Vagina (tissue), 2 donors: ENCODE data around the gene BIVM. TPM values are rescaled to one million over a fixed set of nuclear protein-coding genes. Genes with fewer than 3 reads are reported as not detected.
"Not testable (repeated sequence)": the region's sequence is repeated elsewhere in the genome, so short reads cannot be mapped to it uniquely, and the experiment has no call there.

Experiments used
- DNase-seq, 2 donors: peaks; one replicate each; pipeline ENCODE4 v3.0.0-alpha.2; 2017; ENCODE audit errors: extremely low spot score in 2 of 2
- H3K27ac ChIP-seq: fragments of 200-600 bp; sonication (generic); one replicate; pipeline ENCODE4 v1.5.1; 2019
- H3K27me3 ChIP-seq: fragments of 200-600 bp; sonication (generic); one replicate; pipeline ENCODE4 v1.5.1; 2019
- H3K36me3 ChIP-seq, 2 donors: fragments of 200-600 bp; sonication (generic); one replicate each; pipeline ENCODE4 v1.5.1; 2017 to 2019
- H3K4me1 ChIP-seq: fragments of 200-600 bp; sonication (generic); one replicate; pipeline ENCODE4 v1.5.1; 2019
- H3K4me3 ChIP-seq, 2 donors: fragments of 200-600 bp; sonication (generic); 1 replicate in 1 of 2; 2 replicates in 1 of 2; pipeline ENCODE4 v1.5.1; 2016 to 2019
- H3K9me3 ChIP-seq: fragments of 200-600 bp; sonication (generic); one replicate; pipeline ENCODE4 v1.5.1; 2019
- CTCF ChIP-seq, 3 experiments: fragments of 450-650 bp in 2 of 3; fragments of 200-600 bp in 1 of 3; sonication (generic) in 1 of 3; IDR thresholded peaks; one replicate each; pipeline ENCODE4 v1.5.1; 2017 to 2019; ENCODE audit warnings: antibody characterized with exemption in 3 of 3, mild to moderate bottlenecking in 2 of 3, moderate library complexity in 2 of 3
- POLR2A ChIP-seq, 2 donors: fragments of 450-650 bp; IDR thresholded peaks; one replicate each; pipeline ENCODE4 v1.6.1; 2017; ENCODE audit warnings: antibody characterized with exemption in 2 of 2, mild to moderate bottlenecking in 2 of 2, moderate library complexity in 2 of 2
- POLR2AphosphoS5 ChIP-seq, 2 donors: sonication (generic); formaldehyde crosslinking; IDR thresholded peaks; one replicate each; pipeline ENCODE4 v1.9.0; 2017; ENCODE audit warnings: antibody characterized with exemption in 2 of 2, mild to moderate bottlenecking in 2 of 2, low read depth in 1 of 2; ENCODE audit not compliant: insufficient read depth in 1 of 2
- intact Hi-C: fragments of 100-400 bp; cut with DNase I; formaldehyde crosslinking; loops from one replicate; pipeline ENCODE4 v1.15.1; 2023
- total RNA-seq: library from RNA; depleted of rRNA; stranded (reverse); fragments of >200 nt; gene quantifications from one replicate; pipeline ENCODE4 v1.2.3, GENCODE V29; 2016

The BIVM gene
- total RNA-seq, 1 donor from 2014 or later: 12.3 TPM

DNA sequence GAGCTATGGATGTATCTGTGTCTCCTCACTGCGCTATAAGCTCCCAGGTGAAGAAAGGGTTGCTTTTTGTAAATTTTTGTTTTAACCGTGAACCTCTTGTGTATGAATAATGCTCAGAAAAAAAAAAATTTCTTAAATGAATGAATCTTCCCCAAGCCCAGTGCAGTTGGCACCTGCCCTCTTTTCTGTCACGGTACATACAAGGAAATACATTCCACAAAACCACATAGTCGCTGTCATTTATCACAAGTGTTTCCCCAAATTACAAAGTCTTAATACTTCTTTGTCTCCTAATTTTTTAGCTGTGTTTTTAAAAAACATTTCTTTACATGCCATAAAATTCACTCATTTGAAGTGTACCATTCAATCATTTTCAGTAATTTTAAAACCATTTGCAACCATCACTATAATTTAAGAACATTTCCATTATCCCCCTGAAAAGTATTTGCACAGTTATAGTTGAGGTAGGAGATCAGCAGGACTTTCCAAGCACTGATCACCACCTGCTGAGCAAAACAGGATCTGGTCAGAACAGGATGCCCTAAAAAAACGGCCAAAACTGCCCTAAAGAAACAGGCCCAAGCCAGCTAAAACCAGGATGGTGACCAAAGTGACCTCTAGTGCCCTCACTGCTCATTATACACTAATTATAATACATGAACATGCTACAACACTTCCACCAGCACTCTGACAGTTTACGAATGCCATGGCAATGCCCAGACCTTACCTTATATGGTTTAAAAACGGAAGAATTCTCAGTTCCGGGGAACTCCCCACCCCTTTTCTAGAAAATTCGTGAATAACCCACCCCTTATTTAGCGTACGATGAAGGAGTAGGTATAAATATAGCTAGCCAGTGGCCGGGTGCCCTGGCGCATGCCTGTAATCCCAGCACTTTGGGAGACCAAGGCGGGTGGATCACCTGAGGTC, 24.1 kb upstream of the BIVM start:
- no peak overlapping the region for H3K27ac ChIP-seq

DNA sequence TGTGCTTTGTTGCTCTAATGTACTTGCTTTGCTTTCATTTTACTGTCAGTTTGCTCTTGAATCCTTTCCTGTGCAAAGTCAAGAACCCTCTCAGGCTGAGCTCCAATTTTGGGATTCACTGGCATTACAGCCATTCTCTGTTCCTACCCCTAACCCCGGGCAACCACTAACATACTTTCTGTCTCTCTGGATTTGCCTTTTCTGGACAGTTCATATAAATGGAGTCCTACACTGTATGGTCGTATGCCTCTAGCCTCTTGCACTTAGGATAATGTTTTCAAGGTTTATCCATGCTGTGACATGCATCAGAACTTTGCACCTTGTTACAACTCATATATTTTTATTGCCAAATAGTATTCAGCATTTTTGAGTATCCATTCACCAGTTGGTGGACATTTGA, 22.6 kb upstream of the BIVM start:
- Histone ChIP-seq H3K4me3 (no peak overlapping the region), H3K27me3 (no peaks in the 10 kb centered on the region), H3K36me3 (no peaks in the 10 kb centered on the region), H3K4me1 (peaks cover 16% of the 10 kb centered on the region), H3K9me3 (no peaks in the 10 kb centered on the region), H3K27ac (no peak overlapping the region)
- TF ChIP-seq POLR2A (IDR thresholded peaks at IDR 0.05): no peak
- no peak for TF ChIP-seq POLR2AphosphoS5 (IDR thresholded peaks at IDR 0.05; ENCODE audit: insufficient read depth in 1 of 2, low read depth in 1 of 2)
- TF ChIP-seq CTCF (IDR thresholded peaks at IDR 0.05): no peak
- no peak for DNase-seq
- intact Hi-C loops: no loop called here

More for the DNA sequence above, 24.1 kb upstream of the BIVM start:
- no peak for DNase-seq
- Histone ChIP-seq H3K9me3 (no peaks in the 10 kb centered on the region), H3K36me3 (no peaks in the 10 kb centered on the region), H3K4me3 (no peak overlapping the region), H3K27me3 (no peaks in the 10 kb centered on the region), H3K4me1 (peaks cover 16% of the 10 kb centered on the region)
- TF ChIP-seq POLR2AphosphoS5 (IDR thresholded peaks at IDR 0.05; ENCODE audit: insufficient read depth in 1 of 2, low read depth in 1 of 2) (no peak), POLR2A (IDR thresholded peaks at IDR 0.05) (no peak), CTCF (IDR thresholded peaks at IDR 0.05) (no peak)
- intact Hi-C loops: no loop called here

DNA sequence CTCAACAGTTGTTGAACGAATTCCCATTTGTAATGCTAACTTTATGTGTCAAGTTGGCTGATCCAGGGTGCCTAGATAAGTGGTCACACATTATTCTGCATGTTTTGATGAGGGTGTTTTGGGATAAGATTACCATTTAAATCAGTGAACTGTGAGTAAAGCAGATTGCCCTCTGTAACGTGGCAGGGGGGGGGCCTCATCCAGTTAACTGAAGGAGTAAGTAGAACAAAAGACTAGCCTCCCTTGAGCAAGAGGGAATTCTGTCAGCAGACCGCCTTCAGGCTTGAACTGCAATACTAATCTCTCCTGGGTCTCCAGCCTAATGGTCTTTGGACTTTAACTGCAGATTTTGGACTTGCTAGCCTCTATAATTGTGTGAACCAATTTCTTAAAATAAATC, 21.2 kb upstream of the BIVM start:
- Histone ChIP-seq H3K36me3 (no peaks in the 10 kb centered on the region), H3K4me3 (no peak overlapping the region), H3K4me1 (peaks cover 10% of the 10 kb centered on the region), H3K9me3 (no peaks in the 10 kb centered on the region), H3K27ac (no peak overlapping the region), H3K27me3 (no peaks in the 10 kb centered on the region)
- TF ChIP-seq POLR2A (IDR thresholded peaks at IDR 0.05) (no peak), POLR2AphosphoS5 (IDR thresholded peaks at IDR 0.05; ENCODE audit: insufficient read depth in 1 of 2, low read depth in 1 of 2) (no peak), CTCF (IDR thresholded peaks at IDR 0.05) (no peak)
- intact Hi-C loops: no loop called here
- DNase-seq: no peak

GRCh38 chr13:102779436-102780159, 19.3 kb upstream of the BIVM start:
- Histone ChIP-seq H3K36me3 (no peaks in the 10 kb centered on the region), H3K27me3 (no peaks in the 10 kb centered on the region), H3K4me1 (no peaks in the 10 kb centered on the region), H3K27ac (no peak overlapping the region), H3K4me3 (no peak overlapping the region), H3K9me3 (no peaks in the 10 kb centered on the region)
- intact Hi-C loops: no loop called here
- no peak for DNase-seq
- TF ChIP-seq POLR2AphosphoS5 (IDR thresholded peaks at IDR 0.05; ENCODE audit: insufficient read depth in 1 of 2, low read depth in 1 of 2): no peak
- no peak for TF ChIP-seq POLR2A (IDR thresholded peaks at IDR 0.05)
- no peak for TF ChIP-seq CTCF (IDR thresholded peaks at IDR 0.05)

DNA sequence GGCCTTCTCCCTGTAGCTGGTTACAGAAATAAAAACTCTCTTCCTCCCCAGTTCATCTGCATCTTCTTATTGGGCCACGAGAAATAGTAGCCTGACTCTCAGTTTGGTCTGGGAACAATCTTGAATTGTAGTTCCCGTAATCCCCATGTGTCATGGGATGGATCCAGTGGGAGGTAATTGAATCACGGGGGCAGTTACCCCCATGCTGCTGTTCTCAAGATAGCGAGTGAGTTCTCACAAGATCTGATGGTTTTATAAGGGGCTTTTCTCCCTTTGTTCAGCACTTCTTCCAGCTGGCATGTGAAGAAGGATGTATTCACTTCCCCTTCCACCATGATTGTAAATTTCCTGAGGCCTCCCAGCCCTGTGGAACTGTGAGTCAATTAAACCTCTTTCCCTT, 18.3 kb upstream of the BIVM start:
- intact Hi-C loops, H3K4me3 ChIP-seq, H3K36me3 ChIP-seq, H3K9me3 ChIP-seq, DNase-seq, H3K27ac ChIP-seq, H3K27me3 ChIP-seq, H3K4me1 ChIP-seq: not testable (repeated sequence)
